ENCODE results near the gene RALGPS1. TPM values are rescaled to one million over a fixed set of nuclear protein-coding genes. Genes with fewer than 3 reads are reported as not detected.

The RALGPS1 gene
- total RNA-seq, 1 experiment from 2014 or later = 6.4 TPM

DNA sequence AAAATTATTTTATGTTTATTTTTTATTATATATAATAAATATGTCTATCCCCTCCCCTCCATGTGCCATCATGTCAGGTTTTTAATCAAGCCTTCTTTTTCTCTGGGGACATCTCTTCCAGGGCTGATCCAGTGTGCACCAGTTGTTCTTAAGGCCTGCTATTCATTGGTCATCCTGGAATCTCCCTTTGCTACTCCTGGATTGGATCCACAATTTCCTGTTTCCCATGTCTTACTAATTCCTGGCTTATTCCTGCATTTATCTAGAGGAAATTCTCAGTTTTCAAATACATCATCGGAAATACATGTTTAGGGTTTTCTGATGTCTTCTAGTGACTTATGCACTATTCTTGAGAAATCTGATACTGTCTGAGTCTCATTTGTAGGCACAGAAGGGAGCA lies 151.0 kb downstream of the RALGPS1 start:
- no peak for DNase-seq
- H3K36me3 ChIP-seq (replicated peaks; ENCODE audit: control insufficient read depth, insufficient read depth, low read length) = no peaks in the 10 kb centered on the region
- H3K4me3 ChIP-seq (ENCODE audit: insufficient read depth, low read depth, low read length) = no peak overlapping the region
- no peaks in the 10 kb centered on the region for H3K27me3 ChIP-seq (ENCODE audit: control insufficient read depth, insufficient read depth, low read length)

DNA sequence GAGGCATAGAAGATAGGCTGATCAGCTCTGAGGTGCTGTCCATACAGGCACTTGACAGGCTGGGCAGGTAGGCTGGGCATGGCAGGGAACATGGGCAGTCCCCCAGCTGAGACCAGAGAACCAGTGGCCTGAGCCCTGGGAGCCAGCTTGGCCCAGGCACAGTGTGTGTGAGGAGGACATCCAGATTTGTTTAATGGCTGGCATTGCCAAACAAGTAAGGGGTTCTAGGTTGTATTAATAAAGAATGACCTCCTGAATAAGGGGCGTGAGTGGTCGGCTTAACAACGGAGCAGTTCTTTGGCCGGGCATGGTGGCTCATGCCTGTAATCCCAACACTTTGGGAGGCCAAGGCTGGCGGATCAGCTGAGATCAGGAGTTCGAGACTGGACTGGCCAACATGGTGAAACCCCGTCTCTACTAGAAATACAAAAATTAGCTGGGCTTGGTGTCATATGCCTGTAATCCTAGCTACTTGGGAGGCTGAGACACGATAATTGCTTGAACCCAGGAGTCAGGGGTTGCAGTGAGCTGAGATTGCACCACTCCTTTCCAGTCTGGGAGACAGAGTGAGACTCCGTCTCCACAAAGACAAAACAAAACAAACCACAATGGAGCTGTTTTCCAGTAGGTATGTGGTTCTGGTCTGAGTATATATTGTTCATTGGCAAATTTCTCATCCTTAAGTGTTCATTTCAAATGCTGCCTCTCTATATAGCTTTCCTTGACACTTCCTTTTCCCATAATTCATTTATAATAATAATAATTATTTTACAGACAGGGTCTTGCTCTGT lies 151.7 kb downstream of the RALGPS1 start:
- DNase-seq = no peak

DNA sequence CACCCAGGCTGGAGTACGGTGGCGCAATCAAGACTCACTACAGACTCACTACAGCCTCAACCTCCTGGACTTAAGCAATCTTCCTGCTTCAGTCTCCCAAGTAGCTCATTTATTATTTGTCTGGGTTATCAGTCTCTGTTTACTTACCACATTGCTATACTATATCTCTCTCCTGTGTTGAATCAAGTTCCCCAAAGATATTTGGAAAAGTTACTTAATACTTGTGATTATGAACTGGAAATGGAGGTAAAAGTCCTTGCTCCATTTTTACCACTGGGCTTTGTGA lies 152.2 kb downstream of the RALGPS1 start:
- Histone ChIP-seq H3K36me3 (replicated peaks; ENCODE audit: control insufficient read depth, insufficient read depth, low read length) (no peaks in the 10 kb centered on the region), H3K4me3 (ENCODE audit: insufficient read depth, low read depth, low read length) (no peak overlapping the region), H3K27me3 (ENCODE audit: control insufficient read depth, insufficient read depth, low read length) (no peaks in the 10 kb centered on the region)
- no peak for DNase-seq

More for the DNA sequence above, 151.7 kb downstream of the RALGPS1 start:
- Histone ChIP-seq H3K4me3 (ENCODE audit: insufficient read depth, low read depth, low read length) (no peak overlapping the region), H3K27me3 (ENCODE audit: control insufficient read depth, insufficient read depth, low read length) (no peaks in the 10 kb centered on the region), H3K36me3 (replicated peaks; ENCODE audit: control insufficient read depth, insufficient read depth, low read length) (no peaks in the 10 kb centered on the region)

DNA sequence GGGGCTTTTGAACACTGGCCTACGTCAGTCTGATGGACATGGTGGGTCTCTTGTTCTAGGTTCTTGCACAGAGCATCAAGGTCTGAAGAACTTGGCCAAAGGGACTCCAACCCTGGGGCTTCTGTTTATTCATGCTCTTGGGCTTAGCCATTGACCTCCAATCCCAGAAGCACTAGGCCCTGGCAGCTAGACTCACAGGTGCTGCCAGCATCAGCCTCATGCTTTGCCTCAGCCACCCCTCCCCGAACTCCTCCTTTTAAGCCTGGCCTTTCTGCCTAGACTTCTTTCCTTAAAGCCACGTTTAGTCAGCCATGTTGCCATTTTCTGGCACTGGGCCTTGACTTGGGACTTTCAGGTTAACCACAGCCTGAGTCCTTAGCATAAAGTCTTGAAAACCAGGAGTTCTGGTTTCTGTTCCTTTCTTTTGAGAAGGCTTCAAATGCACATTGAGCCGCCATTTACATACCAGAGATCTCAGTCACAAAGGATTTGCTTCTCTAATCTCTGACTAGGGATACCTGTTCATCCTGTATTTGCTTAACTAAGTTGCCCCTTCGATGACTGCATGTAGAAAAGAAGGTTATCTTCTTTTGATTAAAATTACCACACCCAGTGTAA lies 153.1 kb downstream of the RALGPS1 start:
- Histone ChIP-seq H3K4me3 (ENCODE audit: insufficient read depth, low read depth, low read length) (no peak overlapping the region), H3K36me3 (replicated peaks; ENCODE audit: control insufficient read depth, insufficient read depth, low read length) (no peaks in the 10 kb centered on the region), H3K27me3 (ENCODE audit: control insufficient read depth, insufficient read depth, low read length) (no peaks in the 10 kb centered on the region)
- no peak for DNase-seq

DNA sequence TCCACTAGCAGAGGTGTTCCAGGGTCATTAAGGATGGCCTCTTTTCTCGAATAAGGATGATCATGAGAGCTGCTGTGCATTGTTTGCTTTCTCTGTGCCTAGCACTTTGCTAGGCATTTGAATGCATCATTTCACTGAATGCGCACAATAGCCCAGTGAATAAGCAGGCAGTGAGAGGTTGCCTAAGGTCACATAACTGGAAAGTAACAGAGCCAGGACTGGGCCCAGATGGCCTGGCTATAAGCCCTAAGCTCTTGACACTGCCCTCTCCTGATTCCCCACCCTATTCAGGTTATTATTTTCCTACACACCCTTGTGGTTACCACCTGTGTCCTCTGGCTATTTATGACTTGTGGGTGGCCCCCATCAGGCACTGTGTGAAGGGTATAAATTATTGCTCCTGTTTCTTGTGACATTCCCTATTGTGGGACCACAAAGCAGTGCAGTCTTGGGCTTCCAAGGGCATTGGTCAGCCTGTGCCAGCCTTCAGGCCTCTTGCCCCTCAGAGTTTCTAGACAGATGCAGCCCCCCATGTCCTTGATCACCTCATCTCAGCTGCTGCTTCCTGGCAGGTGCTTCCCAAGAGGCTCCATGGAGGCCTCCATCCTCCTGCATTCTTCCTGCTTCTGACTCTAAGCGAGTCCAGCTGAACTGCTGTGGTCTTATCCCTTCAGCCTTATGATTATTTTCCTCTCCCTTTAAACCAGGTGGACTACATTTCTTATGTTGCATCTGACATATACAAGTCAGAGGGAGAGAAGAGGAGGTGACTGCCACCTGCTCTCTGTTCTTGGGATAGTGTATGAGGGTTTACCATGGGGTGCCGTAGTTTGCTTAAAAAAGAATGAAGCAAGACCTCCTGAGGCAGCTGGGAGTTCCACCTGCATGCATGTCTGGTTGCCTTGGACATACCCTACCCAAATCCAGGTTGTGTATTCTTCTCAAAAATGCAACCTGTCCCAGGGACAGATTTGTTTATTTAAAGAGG lies 160.3 kb downstream of the RALGPS1 start:
- Histone ChIP-seq H3K36me3 (replicated peaks; ENCODE audit: control insufficient read depth, insufficient read depth, low read length) (no peaks in the 10 kb centered on the region), H3K27me3 (ENCODE audit: control insufficient read depth, insufficient read depth, low read length) (no peaks in the 10 kb centered on the region), H3K4me3 (ENCODE audit: insufficient read depth, low read depth, low read length) (no peak overlapping the region)
- DNase-seq = no peak

DNA sequence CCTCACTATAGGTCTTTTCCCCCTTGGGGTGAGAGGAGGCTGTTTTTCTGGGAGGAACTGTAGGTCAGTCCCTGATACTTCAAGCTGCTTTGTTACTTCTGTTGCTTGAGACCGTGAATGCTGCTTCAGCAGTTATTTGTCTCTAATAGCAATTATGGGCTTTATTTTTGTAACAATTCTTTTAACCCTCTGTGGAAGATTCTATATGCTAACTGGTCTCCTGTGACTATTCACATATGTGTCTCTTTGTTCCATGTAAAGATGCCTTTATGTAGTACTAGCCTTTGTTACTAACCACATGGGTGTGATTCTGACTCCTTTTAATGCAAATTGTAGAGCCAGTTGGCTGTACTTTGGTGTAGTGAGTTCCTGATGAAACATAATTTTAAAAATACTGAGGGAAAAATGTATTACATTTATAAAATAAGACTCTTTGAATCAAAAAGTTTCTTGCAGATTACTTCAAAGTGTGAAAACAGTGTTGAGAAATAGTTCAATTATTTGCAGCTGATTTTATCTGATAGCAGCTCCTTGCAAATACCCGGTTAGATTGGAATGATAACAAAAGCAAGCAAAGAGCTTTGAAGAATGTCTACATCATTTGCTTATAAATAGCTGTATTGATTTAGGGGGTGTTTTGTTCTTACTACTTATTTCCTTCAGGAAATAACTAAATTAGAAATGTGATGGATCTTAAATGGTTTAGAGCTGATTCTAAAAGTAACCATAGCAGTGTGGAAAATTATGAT lies 161.2 kb downstream of the RALGPS1 start:
- DNase-seq = no peak
- Histone ChIP-seq H3K27me3 (ENCODE audit: control insufficient read depth, insufficient read depth, low read length) (no peaks in the 10 kb centered on the region), H3K36me3 (replicated peaks; ENCODE audit: control insufficient read depth, insufficient read depth, low read length) (no peaks in the 10 kb centered on the region), H3K4me3 (ENCODE audit: insufficient read depth, low read depth, low read length) (no peak overlapping the region)

DNA sequence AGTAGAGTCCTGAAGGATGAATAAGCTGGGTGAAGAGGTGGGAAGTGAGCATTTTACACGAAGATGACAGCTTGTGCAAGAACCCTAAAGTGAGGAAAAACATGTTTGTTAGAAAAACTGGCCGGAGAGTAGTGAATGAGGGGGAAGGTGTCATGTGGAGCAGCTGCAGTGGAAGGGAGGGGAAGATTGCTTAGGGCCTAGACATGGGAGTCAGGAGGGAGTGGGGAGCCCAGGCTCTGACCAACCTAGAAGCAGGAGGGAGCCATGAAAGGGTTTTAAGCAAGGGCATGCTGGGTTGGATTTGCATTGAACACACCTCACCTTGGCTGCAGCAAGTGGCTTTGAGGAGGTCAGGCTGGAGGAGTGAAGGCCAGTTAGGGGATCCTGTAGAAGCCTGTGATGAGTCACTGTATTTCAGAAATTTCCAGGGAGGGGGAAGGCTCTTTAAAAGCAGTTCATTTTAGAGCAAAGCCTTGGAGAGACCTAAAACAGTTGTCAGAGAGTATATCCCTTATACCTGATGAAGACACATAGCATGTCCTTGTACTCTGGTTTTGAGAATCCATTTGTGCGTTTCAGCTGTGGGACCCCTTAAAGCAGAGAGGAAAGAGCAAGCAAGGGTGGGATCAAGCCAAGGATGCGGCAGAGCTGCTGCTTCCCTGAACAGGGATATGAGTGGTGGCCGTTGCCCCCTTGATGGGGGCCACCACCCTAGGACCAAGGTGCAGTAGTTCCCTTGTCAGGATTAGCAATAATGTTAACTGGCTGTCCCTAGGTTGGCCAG lies 162.5 kb downstream of the RALGPS1 start:
- Histone ChIP-seq H3K27me3 (ENCODE audit: control insufficient read depth, insufficient read depth, low read length) (no peaks in the 10 kb centered on the region), H3K4me3 (ENCODE audit: insufficient read depth, low read depth, low read length) (no peak overlapping the region), H3K36me3 (replicated peaks; ENCODE audit: control insufficient read depth, insufficient read depth, low read length) (no peaks in the 10 kb centered on the region)
- no peak for DNase-seq

DNA sequence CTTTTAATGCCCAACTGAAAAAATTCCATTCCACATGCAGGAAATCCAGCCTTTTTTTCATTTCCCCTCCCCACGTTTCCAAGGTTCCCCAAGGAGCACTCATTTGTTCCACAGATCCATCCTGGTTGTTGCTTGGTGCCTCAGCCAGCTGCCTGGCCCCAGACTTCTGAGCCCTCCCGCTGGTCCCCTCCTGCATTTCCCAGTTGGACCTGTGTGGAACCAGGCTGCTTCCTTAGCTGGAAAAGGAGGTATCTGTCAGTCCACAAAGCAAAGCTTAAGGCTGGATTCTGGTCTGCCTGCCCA lies 163.0 kb downstream of the RALGPS1 start:
- H3K4me3 ChIP-seq (ENCODE audit: insufficient read depth, low read depth, low read length) = no peak overlapping the region
- no peaks in the 10 kb centered on the region for H3K36me3 ChIP-seq (replicated peaks; ENCODE audit: control insufficient read depth, insufficient read depth, low read length)
- no peaks in the 10 kb centered on the region for H3K27me3 ChIP-seq (ENCODE audit: control insufficient read depth, insufficient read depth, low read length)
- DNase-seq = no peak

DNA sequence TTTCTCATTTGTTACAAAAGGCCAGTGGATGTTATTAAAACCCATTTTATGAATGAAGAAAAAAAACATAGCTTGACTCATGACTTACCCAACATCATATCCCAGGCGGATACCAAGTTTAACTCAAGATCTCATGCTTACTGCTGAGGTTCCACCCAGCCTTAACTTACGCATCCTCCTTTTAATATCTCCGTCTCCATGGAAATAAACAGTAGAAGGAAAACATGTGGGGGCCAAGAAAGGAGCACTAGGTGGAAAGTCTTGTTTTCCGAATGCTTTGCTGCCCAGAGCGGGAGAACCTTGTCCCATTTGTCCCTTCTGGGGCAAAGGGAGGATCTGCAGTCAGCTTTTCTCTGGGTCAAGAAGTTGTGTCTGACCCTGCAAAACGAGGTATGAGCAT lies 163.8 kb downstream of the RALGPS1 start:
- Histone ChIP-seq H3K36me3 (replicated peaks; ENCODE audit: control insufficient read depth, insufficient read depth, low read length) (no peaks in the 10 kb centered on the region), H3K27me3 (ENCODE audit: control insufficient read depth, insufficient read depth, low read length) (no peaks in the 10 kb centered on the region), H3K4me3 (ENCODE audit: insufficient read depth, low read depth, low read length) (no peak overlapping the region)
- DNase-seq = no peak

DNA sequence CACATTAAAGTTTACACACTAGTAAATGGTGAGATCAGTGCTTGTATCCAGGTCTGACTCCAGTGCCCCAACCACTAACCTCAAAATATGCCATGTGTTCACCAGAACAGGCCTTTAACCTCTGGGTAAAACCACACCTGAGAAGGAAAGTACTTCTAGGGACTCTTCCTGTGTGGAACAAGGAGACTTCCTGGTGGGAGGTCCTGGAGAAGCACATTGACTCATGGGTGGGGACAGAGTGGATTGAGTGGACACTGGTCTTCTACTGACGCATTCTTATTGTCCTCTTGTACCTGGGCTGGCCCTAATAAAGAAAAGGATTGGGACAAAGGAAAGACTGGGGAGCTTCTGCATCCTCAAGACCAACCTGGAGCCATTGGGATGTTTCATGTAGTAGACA lies 164.4 kb downstream of the RALGPS1 start:
- Histone ChIP-seq H3K4me3 (ENCODE audit: insufficient read depth, low read depth, low read length) (no peak overlapping the region), H3K36me3 (replicated peaks; ENCODE audit: control insufficient read depth, insufficient read depth, low read length) (no peaks in the 10 kb centered on the region), H3K27me3 (ENCODE audit: control insufficient read depth, insufficient read depth, low read length) (no peaks in the 10 kb centered on the region)
- DNase-seq = no peak

DNA sequence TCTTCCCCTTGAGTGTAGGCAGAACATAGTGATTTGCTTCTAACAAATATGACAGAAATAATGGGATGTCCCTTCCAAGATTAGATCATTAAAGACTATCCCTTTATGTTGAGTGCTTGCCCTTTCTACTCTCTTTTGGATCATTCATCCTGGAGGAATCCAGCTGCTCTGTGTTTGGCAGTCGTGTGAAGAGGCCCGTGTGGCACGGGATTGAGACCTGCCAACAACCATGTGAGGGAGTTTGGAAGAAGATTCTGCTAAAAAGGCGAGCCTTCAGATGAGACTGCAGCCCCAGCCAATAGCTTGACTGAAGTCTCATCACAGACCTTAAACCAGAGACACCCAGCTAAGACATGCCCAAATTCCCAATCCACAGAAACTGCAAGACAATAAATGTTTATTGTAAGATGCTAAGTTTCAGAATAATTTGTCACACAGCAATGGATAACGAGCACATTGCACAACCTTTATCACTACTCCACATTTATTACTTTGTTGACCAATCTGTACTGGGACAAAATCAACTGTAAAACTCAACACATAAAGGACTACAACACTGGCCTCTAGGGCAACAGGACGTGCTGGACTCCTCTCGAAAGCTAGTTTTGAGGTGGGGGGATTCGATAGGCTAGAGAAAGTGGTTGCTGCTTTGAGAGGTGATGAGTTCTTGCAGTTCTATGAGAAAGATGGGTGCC lies 165.0 kb downstream of the RALGPS1 start:
- no peak overlapping the region for H3K4me3 ChIP-seq (ENCODE audit: insufficient read depth, low read depth, low read length)
- no peaks in the 10 kb centered on the region for H3K27me3 ChIP-seq (ENCODE audit: control insufficient read depth, insufficient read depth, low read length)
- H3K36me3 ChIP-seq (replicated peaks; ENCODE audit: control insufficient read depth, insufficient read depth, low read length) = no peaks in the 10 kb centered on the region
- DNase-seq = no peak

DNA sequence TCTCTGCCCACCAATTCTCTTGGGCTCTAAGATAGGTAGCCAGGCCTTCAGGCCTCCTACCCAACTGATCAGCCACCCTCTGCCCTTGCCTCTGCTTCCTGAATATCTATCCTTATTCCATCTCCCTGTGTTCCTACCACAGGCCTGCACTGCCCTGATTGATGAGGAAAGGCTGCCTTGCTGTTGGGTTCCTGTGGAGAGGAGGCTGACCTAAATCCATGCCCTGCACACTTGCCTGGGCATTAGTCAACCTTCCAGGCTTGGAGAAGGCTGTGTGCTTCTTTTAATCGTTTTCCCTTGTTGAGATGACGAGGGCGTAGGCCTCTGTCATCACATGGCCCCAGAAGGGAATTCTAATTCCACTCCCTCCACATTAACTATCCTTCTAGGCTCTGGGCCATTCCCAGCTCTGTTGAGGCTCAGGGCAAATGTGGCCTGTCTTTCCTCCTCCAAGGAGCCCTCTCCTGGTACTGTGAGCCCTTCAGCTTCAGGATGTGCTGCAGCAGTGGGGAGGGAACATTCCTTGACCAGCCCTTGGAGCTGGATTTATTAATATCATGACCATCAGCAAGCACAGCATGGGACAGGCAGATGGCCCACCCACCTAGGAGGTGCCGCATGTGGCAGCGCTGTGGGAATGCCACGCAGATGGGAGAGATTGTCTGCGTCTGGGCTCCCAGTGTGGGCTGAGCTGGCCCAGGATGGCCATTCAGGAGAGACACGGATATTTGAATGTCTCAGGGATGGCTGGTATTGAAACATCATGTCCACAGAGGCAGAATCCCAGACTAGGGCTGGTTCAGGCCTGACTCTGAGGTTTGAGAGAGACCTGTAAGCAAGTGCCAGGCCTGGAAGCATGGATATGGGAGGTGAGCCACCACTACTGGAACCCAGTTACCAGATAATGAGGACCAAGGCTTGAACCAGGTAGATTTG lies 166.9 kb downstream of the RALGPS1 start:
- H3K27me3 ChIP-seq (ENCODE audit: control insufficient read depth, insufficient read depth, low read length) = no peaks in the 10 kb centered on the region
- no peaks in the 10 kb centered on the region for H3K36me3 ChIP-seq (replicated peaks; ENCODE audit: control insufficient read depth, insufficient read depth, low read length)
- no peak for DNase-seq
- H3K4me3 ChIP-seq (ENCODE audit: insufficient read depth, low read depth, low read length) = no peak overlapping the region

All from H7 (cell line).